SHP77 (cell line): ENCODE results near the gene PHKB.

ENCODE experiments used
- DNase-seq, 2 experiments: peaks; one replicate each; lab custom pipeline; 2025; lab: John Stamatoyannopoulos, UW

PHKB gene

GRCh38 chr16:47729701-47730100, 268.6 kb downstream of the PHKB start:
- DNase-seq, result no peak

- peak; percentile 32 to 66 for DNase-seq
Observed at GRCh38 chr16:47731252-47731651, 270.1 kb downstream of the PHKB start.

- DNase-seq, result no peak
Observed at GRCh38 chr16:47732122-47732521, 271.0 kb downstream of the PHKB start.

GRCh38 chr16:47732523-47733111, 271.5 kb downstream of the PHKB start:
- DNase-seq, result no peak

GRCh38 chr16:47734081-47734857, 273.1 kb downstream of the PHKB start:
- DNase-seq, result no peak

- no peak for DNase-seq
Observed at GRCh38 chr16:47734987-47735594, 274.0 kb downstream of the PHKB start.

- DNase-seq, result no peak
Observed at GRCh38 chr16:47750371-47750770, 289.2 kb downstream of the PHKB start.
